Thoracic aorta (tissue), 2 donors: Measurements from ENCODE around the gene ALG8. TPM values are rescaled to one million over a fixed set of nuclear protein-coding genes. Genes with fewer than 3 reads are reported as not detected.
A peak's percentile ranks its signal among the peaks of the same experiment; 100 is the strongest.

Experiments used
- ATAC-seq: fragments of 150-250 bp; one replicate; pipeline ENCODE4 v1.8.0; 2017; ENCODE audit warnings: low read depth; ENCODE audit not compliant: insufficient number of reproducible peaks, low FRiP score
- DNase-seq: peaks from one replicate; pipeline ENCODE4 v3.0.0-alpha.2; 2020; ENCODE audit warnings: low spot score
- H3K27ac ChIP-seq, 2 donors: fragments of 200-600 bp; sonication (generic); 1 replicate in 1 of 2; 2 replicates in 1 of 2; pipeline ENCODE4 v1.5.1; 2016; ENCODE audit warnings: mild to moderate bottlenecking in 2 of 2, moderate library complexity in 2 of 2
- H3K27me3 ChIP-seq: fragments of 200-600 bp; sonication (generic); replicated peaks from 2 replicates; pipeline ENCODE4 v1.6.0; 2016; ENCODE audit warnings: mild to moderate bottlenecking; ENCODE audit not compliant: insufficient read depth
- H3K36me3 ChIP-seq: fragments of 200-600 bp; sonication (generic); one replicate; pipeline ENCODE4 v1.5.1; 2016
- H3K4me1 ChIP-seq, 2 donors: fragments of 200-600 bp; sonication (generic); 1 replicate in 1 of 2; 2 replicates in 1 of 2; pipeline versions ENCODE4 v1.5.1 to v1.6.0; 2016; ENCODE audit warnings: low read depth in 2 of 2, mild to moderate bottlenecking in 1 of 2; ENCODE audit not compliant: control insufficient read depth in 1 of 2
- H3K4me3 ChIP-seq: fragments of 200-600 bp; sonication (generic); 2 replicates; pipeline ENCODE4 v1.5.1; 2016; ENCODE audit warnings: mild to moderate bottlenecking
- H3K9me3 ChIP-seq: fragments of 200-600 bp; sonication (generic); 2 replicates; pipeline ENCODE4 v1.5.1; 2016
- total RNA-seq, 2 donors: library from RNA; depleted of rRNA; stranded (reverse); fragments of >200 nt; gene quantifications; one replicate each; pipeline versions ENCODE4 v1.1.0 to v1.2.3, GENCODE V29; 2016
- TF ChIP-seq, protein P1 (sequence below): fragments of 200-600 bp; sonication (generic); IDR thresholded peaks from one replicate; pipeline ENCODE4 v1.5.1; 2019; ENCODE audit warnings: antibody characterized with exemption

Gene ALG8
- total RNA-seq, 2 donors from 2014 or later = 19.5 to 26.3 TPM

DNA sequence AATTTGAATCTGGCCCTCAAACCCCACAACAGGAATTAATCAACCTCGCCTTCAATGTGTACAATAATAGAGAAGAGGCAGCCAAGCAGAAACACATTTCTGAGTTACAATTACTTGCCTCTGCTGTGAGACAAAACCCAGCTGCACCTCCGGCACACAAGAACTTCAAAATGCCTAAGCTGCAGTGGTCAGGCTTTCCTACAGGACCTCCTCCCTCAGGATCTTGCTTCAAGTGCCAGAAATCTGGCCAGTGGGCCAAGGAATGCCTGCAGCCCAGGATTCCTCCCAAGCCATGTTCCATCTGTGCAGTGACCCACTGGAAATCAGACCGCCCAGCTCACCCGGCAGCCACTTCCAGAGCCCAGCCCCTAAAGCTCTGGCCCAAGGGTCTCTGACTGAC is 56.4 kb downstream of the ALG8 start:
- Histone ChIP-seq H3K36me3 (no peaks in the 10 kb centered on the region), H3K27ac (no peak overlapping the region), H3K27me3 (no peaks in the 10 kb centered on the region), H3K4me1 (peaks cover 11 to 15% of the 10 kb centered on the region in 2 donors), H3K4me3 (no peak overlapping the region), H3K9me3 (no peaks in the 10 kb centered on the region)
- ATAC-seq (no peak), DNase-seq (no peak)
- TF ChIP-seq, protein P1, sequence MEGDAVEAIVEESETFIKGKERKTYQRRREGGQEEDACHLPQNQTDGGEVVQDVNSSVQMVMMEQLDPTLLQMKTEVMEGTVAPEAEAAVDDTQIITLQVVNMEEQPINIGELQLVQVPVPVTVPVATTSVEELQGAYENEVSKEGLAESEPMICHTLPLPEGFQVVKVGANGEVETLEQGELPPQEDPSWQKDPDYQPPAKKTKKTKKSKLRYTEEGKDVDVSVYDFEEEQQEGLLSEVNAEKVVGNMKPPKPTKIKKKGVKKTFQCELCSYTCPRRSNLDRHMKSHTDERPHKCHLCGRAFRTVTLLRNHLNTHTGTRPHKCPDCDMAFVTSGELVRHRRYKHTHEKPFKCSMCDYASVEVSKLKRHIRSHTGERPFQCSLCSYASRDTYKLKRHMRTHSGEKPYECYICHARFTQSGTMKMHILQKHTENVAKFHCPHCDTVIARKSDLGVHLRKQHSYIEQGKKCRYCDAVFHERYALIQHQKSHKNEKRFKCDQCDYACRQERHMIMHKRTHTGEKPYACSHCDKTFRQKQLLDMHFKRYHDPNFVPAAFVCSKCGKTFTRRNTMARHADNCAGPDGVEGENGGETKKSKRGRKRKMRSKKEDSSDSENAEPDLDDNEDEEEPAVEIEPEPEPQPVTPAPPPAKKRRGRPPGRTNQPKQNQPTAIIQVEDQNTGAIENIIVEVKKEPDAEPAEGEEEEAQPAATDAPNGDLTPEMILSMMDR = no peak

DNA sequence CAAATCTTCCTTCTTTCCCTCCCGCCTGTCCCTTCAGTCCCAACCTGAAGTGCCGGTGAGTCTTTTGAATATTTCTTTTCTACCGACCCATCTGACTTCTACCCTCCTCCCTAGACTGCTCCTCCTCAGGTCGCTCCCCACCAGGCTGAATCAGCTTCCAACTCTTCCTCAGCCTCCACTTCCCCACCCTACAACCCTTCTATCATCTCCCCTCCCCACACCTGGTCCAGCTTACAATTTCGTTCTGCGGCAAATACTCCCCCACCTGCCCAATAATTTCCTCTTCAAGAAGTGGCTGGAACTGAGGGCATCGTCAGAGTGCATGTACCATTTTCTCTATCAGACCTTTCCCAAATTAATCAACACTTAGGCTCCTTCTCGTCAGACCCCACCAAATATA is 57.3 kb downstream of the ALG8 start:
- no peaks in the 10 kb centered on the region for H3K27me3 ChIP-seq
- H3K4me1 ChIP-seq = peaks cover 20 to 24% of the 10 kb centered on the region in 2 donors
- no peaks in the 10 kb centered on the region for H3K9me3 ChIP-seq
- TF ChIP-seq, protein P1 = no peak
- H3K36me3 ChIP-seq = no peaks in the 10 kb centered on the region
- no peak overlapping the region for H3K4me3 ChIP-seq
- DNase-seq (no peak), ATAC-seq (no peak)
- H3K27ac ChIP-seq = no peak overlapping the region

DNA sequence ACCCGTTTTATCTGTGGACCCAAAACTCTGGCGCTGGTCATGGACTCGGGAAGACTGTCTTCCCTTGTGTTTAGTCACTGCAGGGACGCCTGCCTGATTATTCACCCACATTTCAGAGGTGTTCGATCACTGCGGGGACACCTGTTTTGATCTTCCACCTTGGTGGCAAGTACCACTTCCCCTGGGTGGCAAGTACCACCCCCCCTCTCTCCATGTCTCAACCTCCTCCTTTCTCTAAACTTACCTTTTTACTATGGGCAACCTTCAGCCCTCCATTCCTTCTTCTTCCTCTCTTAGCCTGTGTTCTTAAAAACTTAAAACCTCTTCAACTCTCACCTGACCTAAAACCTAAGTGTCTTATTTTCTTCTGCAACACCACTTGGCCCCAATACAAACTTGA is 57.8 kb downstream of the ALG8 start:
- ATAC-seq (no peak), DNase-seq (no peak)
- Histone ChIP-seq H3K27ac (no peak overlapping the region), H3K36me3 (no peaks in the 10 kb centered on the region), H3K4me3 (no peak overlapping the region), H3K27me3 (no peaks in the 10 kb centered on the region), H3K9me3 (no peaks in the 10 kb centered on the region), H3K4me1 (peaks cover 25 to 30% of the 10 kb centered on the region in 2 donors)
- TF ChIP-seq, protein P1 = no peak

DNA sequence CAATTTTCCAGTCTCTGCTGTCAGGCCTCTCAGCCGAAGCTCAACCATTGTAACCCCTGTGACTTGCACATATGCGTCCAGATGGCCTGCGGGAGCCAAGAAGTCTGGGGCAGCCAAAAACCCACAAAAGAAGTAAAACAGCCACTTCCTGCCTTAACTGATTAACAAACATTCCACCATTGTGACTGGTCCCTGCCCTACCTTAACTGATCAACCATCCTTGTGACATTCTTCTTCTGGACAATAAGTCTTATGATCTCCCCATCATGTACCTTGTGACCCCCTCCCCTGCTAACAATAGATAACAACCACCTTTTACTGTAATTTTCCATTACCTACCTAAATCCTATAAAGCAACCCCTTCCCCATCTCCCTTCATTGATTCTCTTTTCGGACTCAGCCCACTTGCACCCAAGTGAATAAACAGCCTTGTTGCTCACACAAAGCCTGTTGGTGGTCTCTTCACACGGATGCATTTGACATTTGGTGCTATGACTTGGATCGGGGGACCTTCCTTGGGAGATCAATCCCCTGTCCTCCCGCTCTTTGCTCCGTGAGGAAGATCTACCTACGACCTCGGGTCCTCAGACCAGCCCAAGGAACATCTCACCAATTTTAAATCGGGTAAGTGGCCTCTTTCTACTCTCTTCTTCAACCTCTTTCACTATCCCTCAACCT is 58.5 kb downstream of the ALG8 start:
- DNase-seq (no peak), ATAC-seq (no peak)
- Histone ChIP-seq H3K9me3 (no peaks in the 10 kb centered on the region), H3K4me1 (peaks cover 25 to 36% of the 10 kb centered on the region in 2 donors), H3K4me3 (peak overlapping the region; percentile 93), H3K36me3 (no peaks in the 10 kb centered on the region), H3K27ac (peak overlapping the region in 1 of 2 donors; percentile 85), H3K27me3 (no peaks in the 10 kb centered on the region)
- TF ChIP-seq, protein P1 = no peak

DNA sequence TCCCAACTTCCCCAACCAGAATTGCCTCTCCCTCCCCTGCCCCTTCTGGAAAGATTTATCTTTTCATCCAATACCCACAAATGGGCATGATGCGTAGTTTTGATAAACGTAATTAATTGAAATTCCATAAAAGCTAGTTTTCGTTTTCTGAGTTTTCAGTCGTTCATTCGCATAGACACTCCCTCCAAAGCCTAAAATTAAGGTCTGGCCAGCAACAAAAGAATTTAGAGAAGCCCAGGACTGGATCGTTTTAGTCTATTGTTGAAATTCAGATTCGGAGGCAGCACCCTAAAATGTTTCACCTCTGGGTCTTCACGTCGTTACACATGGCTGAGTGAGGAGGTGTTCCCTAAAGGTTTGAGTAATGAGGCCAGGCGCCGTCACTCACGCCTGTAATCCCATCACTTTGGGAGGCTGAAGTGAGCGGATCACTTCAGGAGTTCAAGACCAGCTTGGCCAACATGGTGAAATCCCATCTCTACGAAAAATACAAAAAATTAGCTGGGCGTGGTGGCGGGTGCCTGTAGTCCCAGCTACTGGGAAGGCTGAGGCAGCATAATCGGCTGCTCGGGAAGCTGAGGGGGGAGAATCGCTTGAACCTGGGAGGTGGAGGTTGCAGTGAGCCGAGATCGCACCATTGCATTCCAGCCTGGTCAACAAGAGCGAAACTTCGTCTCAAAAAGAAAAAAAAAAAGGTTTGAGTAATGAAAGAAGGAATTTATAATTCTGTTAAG is 59.2 kb downstream of the ALG8 start:
- Histone ChIP-seq H3K27me3 (no peaks in the 10 kb centered on the region), H3K9me3 (no peaks in the 10 kb centered on the region), H3K36me3 (no peaks in the 10 kb centered on the region), H3K27ac (peak overlapping the region; percentile 83 to 85), H3K4me1 (peaks cover 25 to 43% of the 10 kb centered on the region in 2 donors), H3K4me3 (peak overlapping the region; percentile 93)
- DNase-seq = no peak
- TF ChIP-seq, protein P1 = no peak
- ATAC-seq = no peak
